Measurements from ENCODE around the gene MYO7A.

The MYO7A gene

GRCh38 chr11:77093987-77094840 is 33.8 kb upstream of the MYO7A start:
- Histone ChIP-seq H3K9me3 (ENCODE audit: control insufficient read depth, low read length) (no peaks in the 10 kb centered on the region), H3K9ac (ENCODE audit: low read length) (no peak overlapping the region), H3K14ac (ENCODE audit: low read length in 2 of 2) (no peak overlapping the region), H3K23ac (ENCODE audit: low read length in 2 of 2) (no peak overlapping the region), H3K27me3 (ENCODE audit: control insufficient read depth in 1 of 2, insufficient read depth in 1 of 2, low read length in 2 of 2) (no peaks in the 10 kb centered on the region), H3K18ac (ENCODE audit: low read depth in 1 of 2, low read length in 2 of 2) (no peak overlapping the region), H3K4ac (ENCODE audit: low read depth in 1 of 2, low read length in 2 of 2) (no peak overlapping the region), H4K8ac (ENCODE audit: low read length) (no peak overlapping the region), H3K27ac (ENCODE audit: low read length, poor library complexity, severe bottlenecking) (no peak overlapping the region), H3K4me3 (ENCODE audit: insufficient read depth in 1 of 2, low read depth in 1 of 2, low read length in 2 of 2) (no peak overlapping the region), H4K91ac (ENCODE audit: low read length) (no peak overlapping the region), H2BK5ac (ENCODE audit: low read depth, low read length, poor library complexity, severe bottlenecking) (no peak overlapping the region), H2BK120ac (ENCODE audit: low read depth, low read length) (no peak overlapping the region), H2BK15ac (ENCODE audit: low read depth, poor library complexity, severe bottlenecking) (no peak overlapping the region), H3K4me2 (ENCODE audit: low read length, poor library complexity, severe bottlenecking) (no peak overlapping the region), H2AFZ (ENCODE audit: low read depth, low read length) (no peak overlapping the region), H2BK12ac (ENCODE audit: low read length in 2 of 2) (no peak overlapping the region), H2AK5ac (ENCODE audit: low read length, severe bottlenecking) (no peak overlapping the region), H3K36me3 (ENCODE audit: control insufficient read depth in 1 of 2, insufficient read depth in 2 of 2, low read depth in 1 of 2, low read length in 2 of 2) (peaks cover 13 to 48% of the 10 kb centered on the region in 2 experiments), H3K4me1 (ENCODE audit: control insufficient read depth, insufficient read depth, low read depth, low read length) (no peaks in the 10 kb centered on the region), H3K79me1 (replicated peaks; ENCODE audit: low read length, poor library complexity, severe bottlenecking) (peaks cover 6% of the 10 kb centered on the region)
- no peak for DNase-seq
- 94% methylated on average over 6 of the region's 6 CpGs for WGBS

DNA sequence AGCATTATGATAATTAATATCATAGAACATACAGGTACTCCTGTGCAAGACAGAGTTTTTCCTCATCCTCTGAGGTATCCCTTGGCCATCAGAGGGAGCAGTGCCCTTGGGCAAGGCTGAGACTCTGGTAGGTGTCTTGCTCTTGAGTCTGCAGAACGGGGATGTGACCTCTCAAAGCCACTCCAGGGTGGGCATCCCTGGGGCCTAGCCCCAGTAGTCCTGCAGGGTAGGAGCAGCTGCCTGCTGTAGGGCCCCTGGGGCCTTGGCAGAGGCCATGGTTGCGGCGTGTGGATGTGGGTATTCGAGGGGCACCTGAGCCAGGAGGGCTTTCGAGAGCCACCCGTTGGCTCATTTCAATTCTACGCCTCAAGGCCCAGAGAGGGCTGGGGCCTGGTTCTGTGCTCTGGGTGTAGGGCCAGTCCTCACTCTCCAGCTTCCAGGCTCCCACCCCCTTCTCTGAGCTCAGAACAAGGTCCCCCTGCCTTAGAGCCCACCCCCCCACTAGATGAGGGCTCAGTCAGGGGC is 33.1 kb upstream of the MYO7A start:
- no peak overlapping the region for H2BK120ac ChIP-seq (ENCODE audit: low read depth, low read length)
- H3K27me3 ChIP-seq (ENCODE audit: control insufficient read depth in 1 of 2, insufficient read depth in 1 of 2, low read length in 2 of 2), result no peaks in the 10 kb centered on the region
- H2BK12ac ChIP-seq (ENCODE audit: low read length in 2 of 2), result no peak overlapping the region
- H3K79me1 ChIP-seq (replicated peaks; ENCODE audit: low read length, poor library complexity, severe bottlenecking), result peaks cover 6% of the 10 kb centered on the region
- no peaks in the 10 kb centered on the region for H3K4me1 ChIP-seq (ENCODE audit: control insufficient read depth, insufficient read depth, low read depth, low read length)
- H3K4me3 ChIP-seq (ENCODE audit: insufficient read depth in 1 of 2, low read depth in 1 of 2, low read length in 2 of 2), result no peak overlapping the region
- no peak overlapping the region for H3K4ac ChIP-seq (ENCODE audit: low read depth in 1 of 2, low read length in 2 of 2)
- no peaks in the 10 kb centered on the region for H3K9me3 ChIP-seq (ENCODE audit: control insufficient read depth, low read length)
- peaks cover 13 to 46% of the 10 kb centered on the region in 2 experiments for H3K36me3 ChIP-seq (ENCODE audit: control insufficient read depth in 1 of 2, insufficient read depth in 2 of 2, low read depth in 1 of 2, low read length in 2 of 2)
- no peak overlapping the region for H3K9ac ChIP-seq (ENCODE audit: low read length)
- H3K23ac ChIP-seq (ENCODE audit: low read length in 2 of 2), result no peak overlapping the region
- no peak for DNase-seq
- WGBS, result 96% methylated on average over 7 of the region's 7 CpGs
- no peak overlapping the region for H4K8ac ChIP-seq (ENCODE audit: low read length)
- H3K4me2 ChIP-seq (ENCODE audit: low read length, poor library complexity, severe bottlenecking), result no peak overlapping the region
- H3K18ac ChIP-seq (ENCODE audit: low read depth in 1 of 2, low read length in 2 of 2), result no peak overlapping the region
- H2AFZ ChIP-seq (ENCODE audit: low read depth, low read length), result no peak overlapping the region
- no peak overlapping the region for H4K91ac ChIP-seq (ENCODE audit: low read length)
- no peak overlapping the region for H2BK5ac ChIP-seq (ENCODE audit: low read depth, low read length, poor library complexity, severe bottlenecking)
- no peak overlapping the region for H2BK15ac ChIP-seq (ENCODE audit: low read depth, poor library complexity, severe bottlenecking)
- no peak overlapping the region for H2AK5ac ChIP-seq (ENCODE audit: low read length, severe bottlenecking)
- no peak overlapping the region for H3K14ac ChIP-seq (ENCODE audit: low read length in 2 of 2)
- no peak overlapping the region for H3K27ac ChIP-seq (ENCODE audit: low read length, poor library complexity, severe bottlenecking)

DNA sequence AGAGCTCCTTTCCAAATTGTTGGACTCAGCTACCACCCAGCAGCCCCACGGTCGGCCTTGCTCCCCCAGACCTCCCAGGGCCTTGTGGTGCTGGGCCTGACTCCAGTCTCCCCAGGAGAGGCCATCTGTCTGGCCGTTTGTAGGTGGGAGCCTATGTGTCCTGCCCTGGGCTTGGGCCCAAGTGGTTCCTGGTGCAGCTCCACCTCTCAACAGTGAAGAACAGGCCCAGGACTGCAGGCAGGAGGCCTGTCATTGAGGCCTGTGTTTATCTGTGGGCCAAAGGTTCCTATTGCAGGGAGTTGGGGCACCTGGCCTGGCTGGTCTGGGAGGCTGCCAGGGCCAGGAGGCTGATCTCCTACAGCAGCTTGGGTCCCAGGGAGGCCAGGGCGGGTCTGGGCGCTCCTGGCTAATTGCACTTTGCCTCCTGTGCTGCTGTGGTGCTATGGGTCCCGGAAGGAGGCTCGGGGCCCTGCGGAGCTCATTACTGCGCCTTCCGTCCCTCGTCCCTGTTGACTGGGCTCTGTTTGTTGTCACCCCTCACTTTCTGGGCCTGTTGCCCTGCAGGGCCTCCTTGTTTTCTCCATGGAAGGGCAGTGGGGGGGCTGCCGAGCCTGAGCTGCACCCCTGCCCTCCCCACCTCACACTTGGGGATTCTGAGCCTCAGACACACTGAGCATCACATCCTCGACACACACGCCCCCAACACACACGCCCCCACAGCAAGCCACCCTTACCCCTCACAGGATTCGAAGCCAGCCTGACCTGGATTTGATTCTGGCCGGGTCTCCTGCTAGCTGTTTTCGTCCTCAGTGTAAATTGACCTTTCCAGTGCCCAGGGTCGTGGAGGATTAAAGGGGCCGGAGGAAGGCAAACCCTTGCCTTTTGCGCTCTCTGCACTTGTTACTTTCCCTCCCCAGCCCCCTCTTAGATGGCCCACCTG is 32.2 kb upstream of the MYO7A start:
- H2AK5ac ChIP-seq (ENCODE audit: low read length, severe bottlenecking), result no peak overlapping the region
- H2AFZ ChIP-seq (ENCODE audit: low read depth, low read length), result no peak overlapping the region
- WGBS, result 90% methylated on average over 21 of the region's 21 CpGs
- no peak overlapping the region for H3K18ac ChIP-seq (ENCODE audit: low read depth in 1 of 2, low read length in 2 of 2)
- no peak overlapping the region for H3K27ac ChIP-seq (ENCODE audit: low read length, poor library complexity, severe bottlenecking)
- no peak overlapping the region for H2BK5ac ChIP-seq (ENCODE audit: low read depth, low read length, poor library complexity, severe bottlenecking)
- peak overlapping the region in 1 of 2 experiments; percentile 17 for H3K23ac ChIP-seq (ENCODE audit: low read length in 2 of 2)
- H2BK12ac ChIP-seq (ENCODE audit: low read length in 2 of 2), result no peak overlapping the region
- peaks cover 13 to 44% of the 10 kb centered on the region in 2 experiments for H3K36me3 ChIP-seq (ENCODE audit: control insufficient read depth in 1 of 2, insufficient read depth in 2 of 2, low read depth in 1 of 2, low read length in 2 of 2)
- no peak overlapping the region for H2BK15ac ChIP-seq (ENCODE audit: low read depth, poor library complexity, severe bottlenecking)
- peaks cover 6% of the 10 kb centered on the region for H3K79me1 ChIP-seq (replicated peaks; ENCODE audit: low read length, poor library complexity, severe bottlenecking)
- H3K9ac ChIP-seq (ENCODE audit: low read length), result no peak overlapping the region
- DNase-seq, result no peak
- H4K91ac ChIP-seq (ENCODE audit: low read length), result no peak overlapping the region
- H3K4me1 ChIP-seq (ENCODE audit: control insufficient read depth, insufficient read depth, low read depth, low read length), result no peaks in the 10 kb centered on the region
- H3K14ac ChIP-seq (ENCODE audit: low read length in 2 of 2), result no peak overlapping the region
- no peak overlapping the region for H2BK120ac ChIP-seq (ENCODE audit: low read depth, low read length)
- no peaks in the 10 kb centered on the region for H3K9me3 ChIP-seq (ENCODE audit: control insufficient read depth, low read length)
- H3K4me3 ChIP-seq (ENCODE audit: insufficient read depth in 1 of 2, low read depth in 1 of 2, low read length in 2 of 2), result no peak overlapping the region
- H3K4me2 ChIP-seq (ENCODE audit: low read length, poor library complexity, severe bottlenecking), result no peak overlapping the region
- H3K27me3 ChIP-seq (ENCODE audit: control insufficient read depth in 1 of 2, insufficient read depth in 1 of 2, low read length in 2 of 2), result no peaks in the 10 kb centered on the region
- H4K8ac ChIP-seq (ENCODE audit: low read length), result no peak overlapping the region
- no peak overlapping the region for H3K4ac ChIP-seq (ENCODE audit: low read depth in 1 of 2, low read length in 2 of 2)

DNA sequence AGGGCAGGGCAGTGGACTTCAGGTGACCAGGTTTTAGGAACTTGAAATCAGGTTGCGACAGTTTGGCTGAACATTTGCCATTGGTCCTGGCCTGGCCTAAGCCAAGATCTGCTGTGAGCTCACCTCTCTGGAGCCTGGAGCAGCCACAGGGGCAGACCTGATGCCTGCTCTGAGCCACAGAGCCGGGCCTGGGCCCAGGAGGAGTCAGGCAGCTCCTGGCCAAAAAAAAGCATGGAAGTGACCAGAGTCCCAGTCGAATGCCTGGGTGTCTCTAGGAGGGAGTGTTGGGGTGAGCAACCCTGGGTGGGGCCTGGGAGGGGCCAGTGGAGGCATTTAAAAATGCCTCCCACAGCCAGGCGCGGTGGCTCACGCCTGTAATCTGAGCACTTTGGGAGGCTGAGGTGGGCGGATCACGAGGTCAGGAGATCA is 31.4 kb upstream of the MYO7A start:
- Histone ChIP-seq H3K9ac (ENCODE audit: low read length) (no peak overlapping the region), H3K27ac (ENCODE audit: low read length, poor library complexity, severe bottlenecking) (no peak overlapping the region), H4K91ac (ENCODE audit: low read length) (no peak overlapping the region), H3K9me3 (ENCODE audit: control insufficient read depth, low read length) (no peaks in the 10 kb centered on the region), H3K4me2 (ENCODE audit: low read length, poor library complexity, severe bottlenecking) (no peak overlapping the region), H2AFZ (ENCODE audit: low read depth, low read length) (no peak overlapping the region), H3K79me1 (replicated peaks; ENCODE audit: low read length, poor library complexity, severe bottlenecking) (peaks cover 6% of the 10 kb centered on the region), H2BK15ac (ENCODE audit: low read depth, poor library complexity, severe bottlenecking) (no peak overlapping the region), H2BK12ac (ENCODE audit: low read length in 2 of 2) (no peak overlapping the region), H2BK120ac (ENCODE audit: low read depth, low read length) (no peak overlapping the region), H3K4me3 (ENCODE audit: insufficient read depth in 1 of 2, low read depth in 1 of 2, low read length in 2 of 2) (no peak overlapping the region), H4K8ac (ENCODE audit: low read length) (no peak overlapping the region), H2BK5ac (ENCODE audit: low read depth, low read length, poor library complexity, severe bottlenecking) (no peak overlapping the region), H3K14ac (ENCODE audit: low read length in 2 of 2) (no peak overlapping the region), H2AK5ac (ENCODE audit: low read length, severe bottlenecking) (no peak overlapping the region), H3K18ac (ENCODE audit: low read depth in 1 of 2, low read length in 2 of 2) (no peak overlapping the region), H3K4me1 (ENCODE audit: control insufficient read depth, insufficient read depth, low read depth, low read length) (no peaks in the 10 kb centered on the region), H3K23ac (ENCODE audit: low read length in 2 of 2) (no peak overlapping the region), H3K36me3 (ENCODE audit: control insufficient read depth in 1 of 2, insufficient read depth in 2 of 2, low read depth in 1 of 2, low read length in 2 of 2) (peaks cover 14 to 44% of the 10 kb centered on the region in 2 experiments), H3K27me3 (ENCODE audit: control insufficient read depth in 1 of 2, insufficient read depth in 1 of 2, low read length in 2 of 2) (no peaks in the 10 kb centered on the region), H3K4ac (ENCODE audit: low read depth in 1 of 2, low read length in 2 of 2) (no peak overlapping the region)
- WGBS, result 100% methylated on average over 5 of the region's 8 CpGs
- DNase-seq, result no peak

Data from mesenchymal stem cell (in vitro differentiated cells and primary cell).